ENCODE results near the gene RPL35. TPM values are rescaled to one million over a fixed set of nuclear protein-coding genes. Genes with fewer than 3 reads are reported as not detected.

The RPL35 gene
- total and polyA plus RNA-seq, 2 of the 8 experiments (the other 6 are each of a cell fraction or from before 2014, with no cell fraction given): 1,831 to 2,448 TPM

- H3K4me1 ChIP-seq (replicated peaks in 1 of 4; ENCODE audit: control insufficient read depth in 3 of 4, insufficient read depth in 4 of 4, low read length in 3 of 4): peaks cover 0 to 2% (median under 1%) of the 10 kb centered on the region in 4 experiments; a peak in 3 of 7 replicates
- ChIA-PET CTCF (ENCODE audit: partially characterized antibody) (interaction anchor here (0.6 to 2.2 kb wide), 8 partner anchors 9 to 111 kb away, joined by 3 to 6 read pairs (median 4); partner anchors contain the start of gene OLFML2A), POLR2A (ENCODE audit: partially characterized antibody) (interaction anchor here (1.4 to 31.1 kb wide), 2 partner anchors 9 to 25 kb away, joined by 5 to 573 read pairs; partner anchors contain the start of genes ARPC5L, RPL35 and WDR38)
- H4K20me1 ChIP-seq (replicated peaks in 1 of 2; ENCODE audit: control insufficient read depth in 1 of 2, insufficient read depth in 2 of 2, low read length in 2 of 2): peaks cover 0 to 2% of the 10 kb centered on the region in 2 experiments
- H2BK20ac ChIP-seq (ENCODE audit: low read length): no peak overlapping the region
- H3K23me2 ChIP-seq (ENCODE audit: low read depth, low read length): no peaks in the 10 kb centered on the region
- no peaks in the 10 kb centered on the region for H3K79me1 ChIP-seq (ENCODE audit: low read depth, low read length)
- no peak overlapping the region for H3K4ac ChIP-seq (replicated peaks; ENCODE audit: insufficient read length, low read depth, low read length)
- no peak overlapping the region for H4K8ac ChIP-seq (ENCODE audit: extremely low read depth, insufficient read depth, low read length)
- no peak overlapping the region for H3K18ac ChIP-seq (ENCODE audit: extremely low read depth, low read length)
- H3K9me3 ChIP-seq (ENCODE audit: insufficient read depth in 2 of 2, low read depth in 1 of 2, low read length in 1 of 2): no peaks in the 10 kb centered on the region; a peak in 1 of 4 replicates
- TF ChIP-seq KDM5A (IDR thresholded peaks at IDR 0.05; ENCODE audit: low read length) (no peak), CREB1 (IDR thresholded peaks at IDR 0.05) (no peak)
- H3K79me2 ChIP-seq (ENCODE audit: control insufficient read depth in 1 of 2, insufficient read depth in 2 of 2, low read length in 2 of 2): no peaks in the 10 kb centered on the region
- no peak overlapping the region for H2AFZ ChIP-seq (ENCODE audit: low read length)
- H3K56ac ChIP-seq (replicated peaks; ENCODE audit: insufficient read length, low read depth, low read length): no peak overlapping the region
- no peak overlapping the region for H2AK5ac ChIP-seq (ENCODE audit: low read depth, low read length)
- H3K36me3 ChIP-seq (ENCODE audit: control insufficient read depth in 2 of 4, insufficient read depth in 4 of 4, low read length in 3 of 4): no peaks in the 10 kb centered on the region; a peak in 1 of 8 replicates
- H2BK15ac ChIP-seq (ENCODE audit: low read length): no peak overlapping the region
- FAIRE-seq: no peak
- DNase-seq (ENCODE audit: low read depth in 1 of 2, low spot score in 2 of 2): no peak
- 91% methylated on average over 5 of the region's 5 CpGs; no CpG with 5 or more reads in 1 of the 2 experiments for WGBS, 2 experiments (ENCODE audit: extremely low coverage in 1 of 2, insufficient coverage in 1 of 2, insufficient read length in 1 of 2, insufficient replicate concordance in 2 of 2, low coverage in 1 of 2, low lambda C conversion rate in 2 of 2, missing lambda C conversion rate in 1 of 2)
- no peak overlapping the region for H3K9ac ChIP-seq (replicated peaks in 1 of 4; ENCODE audit: extremely low read depth in 1 of 4, low read depth in 3 of 4, low read length in 3 of 4)
- H2BK120ac ChIP-seq (replicated peaks; ENCODE audit: low read depth, low read length): no peak overlapping the region
- no peak overlapping the region; the same call in 1 of the 2 replicates for H3K27ac ChIP-seq (ENCODE audit: low read depth, low read length)
- H3K14ac ChIP-seq (ENCODE audit: insufficient read length): no peak overlapping the region
- no peak overlapping the region for H4K5ac ChIP-seq (ENCODE audit: insufficient read length, low read depth, low read length)
- no peak overlapping the region for H4K91ac ChIP-seq (replicated peaks; ENCODE audit: insufficient read length, low read length)
- no peak overlapping the region for H2BK12ac ChIP-seq (ENCODE audit: low read depth, low read length)
- no peak overlapping the region for H3K23ac ChIP-seq (ENCODE audit: insufficient read length)
- H2BK5ac ChIP-seq (ENCODE audit: low read depth, low read length): no peak overlapping the region
- no peak overlapping the region for H3K4me3 ChIP-seq (ENCODE audit: extremely low read depth in 1 of 4, insufficient read depth in 2 of 4, low read depth in 3 of 4, low read length in 4 of 4)
- H3K27me3 ChIP-seq (replicated peaks in 1 of 4; ENCODE audit: control insufficient read depth in 3 of 4, extremely low read depth in 1 of 4, insufficient read depth in 3 of 4, low read length in 3 of 4): no peaks in the 10 kb centered on the region
- no peak overlapping the region for H3K4me2 ChIP-seq (ENCODE audit: insufficient read depth in 1 of 2, low read depth in 2 of 2, low read length in 2 of 2)
Measured at GRCh38 chr9:124887832-124888231, 26.1 kb upstream of the RPL35 start.
